LNCaP clone FGC (cell line): ENCODE results near the gene EDN1.

Experiments
- DNase-seq: peaks from one replicate; pipeline ENCODE4 v3.0.0-alpha.2; 2011; ENCODE audit warnings: low read depth
- H3K4me3 ChIP-seq: 2 replicates; pipeline ENCODE4 v1.5.1; 2011; ENCODE audit warnings: mild to moderate bottlenecking, low read depth, low read length, control low read depth
- TF ChIP-seq, protein P1 (sequence below): IDR thresholded peaks from 2 replicates; pipeline ENCODE4 v1.5.1; 2012; ENCODE audit warnings: mild to moderate bottlenecking; ENCODE audit not compliant: control insufficient read depth, insufficient read depth; ENCODE audit errors: extremely low read depth

The EDN1 gene

DNA sequence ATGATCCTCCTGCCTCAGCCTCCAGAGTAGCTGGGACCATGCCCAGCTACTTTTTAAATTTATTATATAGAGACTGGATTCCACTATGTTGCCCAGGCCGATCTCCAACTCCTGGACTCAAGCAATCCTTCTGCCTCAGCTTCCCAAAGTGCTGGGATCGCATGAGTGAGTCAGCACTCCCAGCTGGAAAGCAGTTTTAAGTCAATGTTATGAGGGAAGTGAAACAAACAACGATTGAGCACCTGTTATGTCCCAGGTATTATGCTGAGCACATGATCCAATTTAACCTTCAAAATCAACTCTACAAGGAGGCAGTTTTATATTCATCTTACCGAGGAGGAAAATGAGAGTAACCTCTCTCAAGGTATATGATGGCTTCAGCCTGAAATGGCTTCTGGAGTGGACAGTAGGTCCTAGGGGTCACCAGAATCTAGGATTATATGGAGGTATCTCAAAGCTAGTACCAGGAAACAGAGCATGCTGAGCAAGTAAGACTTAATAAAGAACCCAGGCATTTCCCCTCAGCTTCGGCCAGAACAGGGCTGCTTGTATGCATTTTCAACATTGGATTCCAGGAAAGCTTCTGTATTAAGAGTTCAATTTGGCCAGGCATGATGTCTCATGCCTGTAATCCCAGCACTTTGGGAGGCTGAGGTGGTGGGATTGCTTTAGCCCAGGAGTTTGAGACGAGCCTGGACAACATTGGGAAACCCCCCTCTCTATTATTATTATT is 55.0 kb downstream of the EDN1 start:
- H3K4me3 ChIP-seq = no peak overlapping the region
- TF ChIP-seq, protein P1, sequence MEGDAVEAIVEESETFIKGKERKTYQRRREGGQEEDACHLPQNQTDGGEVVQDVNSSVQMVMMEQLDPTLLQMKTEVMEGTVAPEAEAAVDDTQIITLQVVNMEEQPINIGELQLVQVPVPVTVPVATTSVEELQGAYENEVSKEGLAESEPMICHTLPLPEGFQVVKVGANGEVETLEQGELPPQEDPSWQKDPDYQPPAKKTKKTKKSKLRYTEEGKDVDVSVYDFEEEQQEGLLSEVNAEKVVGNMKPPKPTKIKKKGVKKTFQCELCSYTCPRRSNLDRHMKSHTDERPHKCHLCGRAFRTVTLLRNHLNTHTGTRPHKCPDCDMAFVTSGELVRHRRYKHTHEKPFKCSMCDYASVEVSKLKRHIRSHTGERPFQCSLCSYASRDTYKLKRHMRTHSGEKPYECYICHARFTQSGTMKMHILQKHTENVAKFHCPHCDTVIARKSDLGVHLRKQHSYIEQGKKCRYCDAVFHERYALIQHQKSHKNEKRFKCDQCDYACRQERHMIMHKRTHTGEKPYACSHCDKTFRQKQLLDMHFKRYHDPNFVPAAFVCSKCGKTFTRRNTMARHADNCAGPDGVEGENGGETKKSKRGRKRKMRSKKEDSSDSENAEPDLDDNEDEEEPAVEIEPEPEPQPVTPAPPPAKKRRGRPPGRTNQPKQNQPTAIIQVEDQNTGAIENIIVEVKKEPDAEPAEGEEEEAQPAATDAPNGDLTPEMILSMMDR = no peak
- no peak for DNase-seq

DNA sequence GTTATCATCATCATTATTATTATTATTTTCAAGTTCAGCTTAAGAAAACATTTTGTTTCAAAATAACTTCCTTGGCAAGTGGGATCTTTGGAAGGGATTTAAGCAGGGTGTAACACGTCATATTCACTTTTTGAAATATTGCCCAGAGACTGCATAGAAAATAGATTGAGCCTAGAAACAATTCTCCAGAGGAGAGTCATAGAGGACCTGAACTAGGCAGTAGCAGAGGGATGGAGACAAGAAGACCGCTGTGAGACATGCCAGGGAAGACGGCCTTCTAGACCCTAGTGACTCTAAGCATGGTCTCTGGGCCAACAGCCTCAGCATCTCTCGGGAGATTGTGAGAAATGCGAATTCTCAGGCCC is 55.5 kb downstream of the EDN1 start:
- TF ChIP-seq, protein P1 = no peak
- no peak for DNase-seq
- H3K4me3 ChIP-seq = no peak overlapping the region
